ENCODE measurements around the gene ABCC2. TPM values are rescaled to one million over a fixed set of nuclear protein-coding genes. Genes with fewer than 3 reads are reported as not detected.
"Not testable (repeated sequence)": the region's sequence is repeated elsewhere in the genome, so short reads cannot be mapped to it uniquely, and the experiment has no call there.

ABCC2 gene
- total and polyA plus RNA-seq, 2 donors from 2014 or later, result 2.3 to 15.4 TPM

- peaks cover 0 to 7% (median 3%) of the 10 kb centered on the region in 3 donors for H3K36me3 ChIP-seq (ENCODE audit: control insufficient read depth in 2 of 3, insufficient read depth in 3 of 3, low read length in 3 of 3)
- FAIRE-seq (no peak), DNase-seq (no peak)
- H3K27me3 ChIP-seq (ENCODE audit: control insufficient read depth, insufficient read depth, low read length), result no peaks in the 10 kb centered on the region
- no peaks in the 10 kb centered on the region for H3K9me3 ChIP-seq (ENCODE audit: control insufficient read depth in 2 of 3, insufficient read depth in 1 of 3, low read length in 3 of 3)
- no peak for TF ChIP-seq CTCF (IDR thresholded peaks at IDR 0.05; ENCODE audit: borderline replicate concordance, extremely low read depth, insufficient read depth)
- H3K9ac ChIP-seq (ENCODE audit: low read length in 3 of 3), result no peak overlapping the region
- intact Hi-C loops (cut with DNase I), result no loop called here
- H3K4me3 ChIP-seq (ENCODE audit: low read length in 3 of 3), result no peak overlapping the region
- no peaks in the 10 kb centered on the region for H3K4me1 ChIP-seq (ENCODE audit: control insufficient read depth in 2 of 3, insufficient read depth in 2 of 3, low read depth in 1 of 3, low read length in 3 of 3)
- no peak overlapping the region for H3K27ac ChIP-seq (ENCODE audit: low read depth in 2 of 2, low read length in 2 of 2)
Observed at GRCh38 chr10:99855479-99856071, 73.1 kb downstream of the ABCC2 start.

GRCh38 chr10:99858849-99859248, 76.4 kb downstream of the ABCC2 start:
- intact Hi-C loops (cut with DNase I), result no loop called here
- H3K36me3 ChIP-seq (ENCODE audit: control insufficient read depth in 2 of 3, insufficient read depth in 3 of 3, low read length in 3 of 3), result no peaks in the 10 kb centered on the region
- no peak overlapping the region for H3K27ac ChIP-seq (ENCODE audit: low read depth in 2 of 2, low read length in 2 of 2)
- no peak for FAIRE-seq
- no peak overlapping the region for H3K4me3 ChIP-seq (ENCODE audit: low read length in 3 of 3)
- TF ChIP-seq CTCF (IDR thresholded peaks at IDR 0.05; ENCODE audit: borderline replicate concordance, extremely low read depth, insufficient read depth), result no peak
- no peak overlapping the region for H3K9ac ChIP-seq (ENCODE audit: low read length in 3 of 3)
- H3K27me3 ChIP-seq (ENCODE audit: control insufficient read depth, insufficient read depth, low read length), result no peaks in the 10 kb centered on the region
- no peaks in the 10 kb centered on the region for H3K4me1 ChIP-seq (ENCODE audit: control insufficient read depth in 2 of 3, insufficient read depth in 2 of 3, low read depth in 1 of 3, low read length in 3 of 3)
- no peaks in the 10 kb centered on the region for H3K9me3 ChIP-seq (ENCODE audit: control insufficient read depth in 2 of 3, insufficient read depth in 1 of 3, low read length in 3 of 3)
- peak in 3 of 5 donors; percentile 53 to 59 (median 53) for DNase-seq

- DNase-seq (peak in 3 of 5 donors; percentile 39 to 47 (median 39)), FAIRE-seq (no peak)
- peak; percentile 20 for TF ChIP-seq CTCF (IDR thresholded peaks at IDR 0.05; ENCODE audit: borderline replicate concordance, extremely low read depth, insufficient read depth)
- Histone ChIP-seq H3K9ac (ENCODE audit: low read length in 3 of 3) (no peak overlapping the region), H3K27ac (ENCODE audit: low read depth in 2 of 2, low read length in 2 of 2) (no peak overlapping the region), H3K4me3 (ENCODE audit: low read length in 3 of 3) (no peak overlapping the region), H3K27me3 (ENCODE audit: control insufficient read depth, insufficient read depth, low read length) (no peaks in the 10 kb centered on the region), H3K36me3 (ENCODE audit: control insufficient read depth in 2 of 3, insufficient read depth in 3 of 3, low read length in 3 of 3) (no peaks in the 10 kb centered on the region), H3K9me3 (ENCODE audit: control insufficient read depth in 2 of 3, insufficient read depth in 1 of 3, low read length in 3 of 3) (no peaks in the 10 kb centered on the region), H3K4me1 (ENCODE audit: control insufficient read depth in 2 of 3, insufficient read depth in 2 of 3, low read depth in 1 of 3, low read length in 3 of 3) (no peaks in the 10 kb centered on the region)
- intact Hi-C loops (cut with DNase I), result no loop called here
Observed at GRCh38 chr10:99859585-99859984, 77.1 kb downstream of the ABCC2 start.

GRCh38 chr10:99860466-99860865, 78.0 kb downstream of the ABCC2 start:
- Histone ChIP-seq H3K36me3 (ENCODE audit: control insufficient read depth in 2 of 3, insufficient read depth in 3 of 3, low read length in 3 of 3) (no peaks in the 10 kb centered on the region), H3K27me3 (ENCODE audit: control insufficient read depth, insufficient read depth, low read length) (no peaks in the 10 kb centered on the region), H3K4me1 (ENCODE audit: control insufficient read depth in 2 of 3, insufficient read depth in 2 of 3, low read depth in 1 of 3, low read length in 3 of 3) (no peaks in the 10 kb centered on the region), H3K9me3 (ENCODE audit: control insufficient read depth in 2 of 3, insufficient read depth in 1 of 3, low read length in 3 of 3) (no peaks in the 10 kb centered on the region), H3K27ac (ENCODE audit: low read depth in 2 of 2, low read length in 2 of 2) (no peak overlapping the region), H3K4me3 (ENCODE audit: low read length in 3 of 3) (no peak overlapping the region), H3K9ac (ENCODE audit: low read length in 3 of 3) (no peak overlapping the region)
- FAIRE-seq (no peak), DNase-seq (no peak)
- intact Hi-C loops (cut with DNase I), result no loop called here
- TF ChIP-seq CTCF (IDR thresholded peaks at IDR 0.05; ENCODE audit: borderline replicate concordance, extremely low read depth, insufficient read depth), result no peak

- H3K27me3 ChIP-seq (ENCODE audit: control insufficient read depth, insufficient read depth, low read length); intact Hi-C loops (cut with DNase I); H3K9me3 ChIP-seq (ENCODE audit: control insufficient read depth in 2 of 3, insufficient read depth in 1 of 3, low read length in 3 of 3); FAIRE-seq; H3K36me3 ChIP-seq (ENCODE audit: control insufficient read depth in 2 of 3, insufficient read depth in 3 of 3, low read length in 3 of 3); H3K9ac ChIP-seq (ENCODE audit: low read length in 3 of 3); H3K4me3 ChIP-seq (ENCODE audit: low read length in 3 of 3); H3K4me1 ChIP-seq (ENCODE audit: control insufficient read depth in 2 of 3, insufficient read depth in 2 of 3, low read depth in 1 of 3, low read length in 3 of 3); DNase-seq; H3K27ac ChIP-seq (ENCODE audit: low read depth in 2 of 2, low read length in 2 of 2): not testable (repeated sequence)
Observed at GRCh38 chr10:99863535-99864240, 81.2 kb downstream of the ABCC2 start.

Measured in kidney (tissue), 14 donors.